GM12878 (cell line): ENCODE data around the gene TRIM25.

Experiments used
- POLR2A ChIP-seq: IDR thresholded peaks from 2 replicates; pipeline ENCODE4 v1.6.1; 2011; ENCODE audit warnings: low read depth, mild to moderate bottlenecking, low read length
- RAD21 ChIP-seq: IDR thresholded peaks from 2 replicates; pipeline ENCODE4 v1.6.1; 2011; ENCODE audit warnings: mild to moderate bottlenecking, low read depth, low read length, moderate library complexity; ENCODE audit not compliant: insufficient read depth

DNA sequence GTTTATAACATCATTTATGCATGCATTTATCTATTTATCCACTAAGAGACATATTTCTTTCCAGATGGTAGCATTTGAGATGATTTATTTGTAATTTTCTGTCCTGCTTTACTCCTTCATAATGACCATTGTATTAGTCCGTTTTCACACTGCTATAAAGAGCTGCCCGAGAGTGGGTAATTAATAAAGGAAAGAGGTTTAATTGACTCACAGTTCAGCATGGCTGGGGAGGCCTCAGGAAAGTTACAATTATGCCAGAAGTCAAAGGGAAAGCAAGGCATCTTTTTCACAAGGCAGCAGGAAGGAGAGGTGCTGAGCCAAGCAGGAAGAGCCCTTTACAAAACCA is 28.6 kb downstream of the TRIM25 start:
- TF ChIP-seq POLR2A: no peak
- TF ChIP-seq RAD21: no peak
